HCT116 (cell line): ENCODE results near the gene DSTYK. TPM values are rescaled to one million over a fixed set of nuclear protein-coding genes. Genes with fewer than 3 reads are reported as not detected.

Experiments used
- ATAC-seq: fragments of 200-7000 bp; cut with Tn5 transposase; 2 replicates; pipeline ENCODE4 v1.9.1; 2020; ENCODE audit warnings: mild to moderate bottlenecking, moderate library complexity
- BruUV-seq: library from RNA; stranded (reverse); fragments of 400-500 nt; replicated peaks from 2 replicates; lab custom pipeline; 2021; lab: Mats Ljungman, UMichigan
- CTCF ChIA-PET: fragments of 300-600 bp; sonication (Branson Sonifier 250); formaldehyde crosslinking; loops from one replicate; lab custom pipeline; 2021; ENCODE audit warnings: antibody characterized with exemption; lab: Charles Lee
- POLR2A ChIA-PET: fragments of 300-600, 350-600 bp; sonication (Branson Sonifier 250); formaldehyde crosslinking; loops from one replicate; lab custom pipeline; 2021; ENCODE audit warnings: antibody characterized with exemption; lab: Charles Lee
- RAD21 ChIA-PET, 2 experiments: fragments of 300-600 bp; sonication (Branson Sonifier 250); formaldehyde crosslinking; loops; one replicate each; lab custom pipeline; 2023; ENCODE audit warnings: low total read pairs in 2 of 2; ENCODE audit not compliant: uncharacterized antibody in 2 of 2, unreplicated experiment in 2 of 2, low non-redundant PET in 1 of 2; lab: Charles Lee
- DNase-seq: peaks from one replicate; pipeline ENCODE4 v3.0.0-alpha.2; 2010; ENCODE audit warnings: low read depth, low spot score
- H2AFZ ChIP-seq: fragments of 200-600 bp; shearing (Covaris generic), sonication (generic); 2 replicates; pipeline ENCODE4 v1.6.1; 2017; ENCODE audit warnings: low read depth, mixed run types, mixed read lengths, antibody characterized with exemption, low read length; ENCODE audit not compliant: poor library complexity, severe bottlenecking
- H3K27ac ChIP-seq: 2 replicates; pipeline ENCODE4 v1.5.1; 2012; ENCODE audit warnings: low read depth, low read length
- H3K27me3 ChIP-seq: fragments of 200-600 bp; sonication (generic); 2 replicates; pipeline ENCODE4 v1.6.1; 2016; ENCODE audit warnings: mixed run types, low read length, mixed read lengths; ENCODE audit not compliant: insufficient read depth
- H3K36me3 ChIP-seq, 2 experiments: fragments of 200-500 bp in 1 of 2; fragments of 200-600 bp in 1 of 2; sonication (Bioruptor generic) in 1 of 2; sonication (generic) in 1 of 2; 2 replicates each; pipeline versions ENCODE4 v1.5.1 to v1.6.1; 2014 to 2016; ENCODE audit warnings: low read length in 2 of 2, inconsistent platforms in 1 of 2, mixed read lengths in 1 of 2, mixed run types in 1 of 2; ENCODE audit not compliant: insufficient read depth in 2 of 2, control insufficient read depth in 1 of 2
- H3K4me1 ChIP-seq, 2 experiments: fragments of 200-600 bp in 1 of 2; sonication (generic) in 1 of 2; 2 replicates each; pipeline versions ENCODE4 v1.5.1 to v1.6.1; 2012 to 2017; ENCODE audit warnings: low read length in 2 of 2, inconsistent platforms in 1 of 2, mild to moderate bottlenecking in 1 of 2, mixed read lengths in 1 of 2, mixed run types in 1 of 2, moderate library complexity in 1 of 2; ENCODE audit not compliant: insufficient read depth in 2 of 2, control insufficient read depth in 1 of 2
- H3K4me2 ChIP-seq: fragments of 200-600 bp; sonication (generic); 2 replicates; pipeline ENCODE4 v1.6.1; 2017; ENCODE audit warnings: mixed run types, low read length, mixed read lengths
- H3K4me3 ChIP-seq, 2 experiments: fragments of 200-600 bp in 1 of 2; sonication (generic) in 1 of 2; replicated peaks in 1 of 2; 2 replicates each; pipeline ENCODE4 v1.5.1; 2011 to 2016; ENCODE audit warnings: low read length in 2 of 2, control low read depth in 1 of 2, low read depth in 1 of 2, mild to moderate bottlenecking in 1 of 2, mixed read lengths in 1 of 2, mixed run types in 1 of 2
- H3K79me2 ChIP-seq: fragments of 200-600 bp; sonication (generic); 2 replicates; pipeline ENCODE4 v1.6.1; 2017; ENCODE audit warnings: mild to moderate bottlenecking, mixed run types, low read length, moderate library complexity, mixed read lengths; ENCODE audit not compliant: insufficient read depth
- H3K9ac ChIP-seq: fragments of 200-600 bp; sonication (generic); 2 replicates; pipeline ENCODE4 v1.6.1; 2016; ENCODE audit warnings: low read length, mixed read lengths
- H3K9me2 ChIP-seq: fragments of 200-600 bp; sonication (generic), shearing (Covaris generic); 2 replicates; pipeline ENCODE4 v1.6.1; 2017; ENCODE audit warnings: mixed run types, mild to moderate bottlenecking, moderate library complexity; ENCODE audit not compliant: insufficient read depth
- H3K9me3 ChIP-seq, 2 experiments: fragments of 200-500 bp in 1 of 2; fragments of 200-600 bp in 1 of 2; sonication (Bioruptor generic) in 1 of 2; sonication (generic) in 1 of 2; 2 replicates each; pipeline ENCODE4 v1.6.1; 2014 to 2017; ENCODE audit warnings: low read length in 2 of 2, mixed read lengths in 2 of 2, inconsistent platforms in 1 of 2, low read depth in 1 of 2, mild to moderate bottlenecking in 1 of 2, mixed run types in 1 of 2, moderate library complexity in 1 of 2; ENCODE audit not compliant: control insufficient read depth in 1 of 2, insufficient read depth in 1 of 2
- H4K20me1 ChIP-seq: fragments of 200-600 bp; sonication (generic), shearing (Covaris generic); 2 replicates; pipeline ENCODE4 v1.6.1; 2017; ENCODE audit warnings: mixed run types, mild to moderate bottlenecking, moderate library complexity; ENCODE audit not compliant: insufficient read depth
- FOSL1 ChIP-seq: IDR thresholded peaks from 2 replicates; pipeline ENCODE4 v1.6.1; 2012; ENCODE audit warnings: low read depth
- POLR2AphosphoS5 ChIP-seq: IDR thresholded peaks from 2 replicates; pipeline ENCODE4 v1.6.1; 2011; ENCODE audit warnings: mild to moderate bottlenecking, low read depth, low read length, moderate library complexity
- RAD21 ChIP-seq: IDR thresholded peaks from 2 replicates; pipeline ENCODE4 v1.6.1; 2012; ENCODE audit warnings: low read depth, mild to moderate bottlenecking
- YY1 ChIP-seq: IDR thresholded peaks from 2 replicates; pipeline ENCODE4 v1.6.1; 2011; ENCODE audit warnings: low read length, low read depth, moderate library complexity, mild to moderate bottlenecking; ENCODE audit not compliant: insufficient replicate concordance; ENCODE audit errors: extremely low read depth
- ZBTB33 ChIP-seq: IDR thresholded peaks from 2 replicates; pipeline ENCODE4 v1.6.1; 2011; ENCODE audit warnings: mild to moderate bottlenecking, low read length, moderate library complexity; ENCODE audit not compliant: insufficient replicate concordance; ENCODE audit errors: extremely low read depth
- intact Hi-C: fragments of 100-400 bp; cut with micrococcal nuclease; formaldehyde crosslinking; loops from 2 replicates; pipeline ENCODE4 v1.10.0; 2022
- total RNA-seq: library from RNA; stranded (reverse); gene quantifications from one replicate; pipeline ENCODE4 v1.2.1, GENCODE V29; 2021; ENCODE audit not compliant: unreplicated experiment

Gene DSTYK
- total RNA-seq, 1 experiment from 2014 or later: 6.6 TPM

GRCh38 chr1:205098242-205098641, 113.3 kb downstream of the DSTYK start:
- Histone ChIP-seq H3K4me3 (no peak overlapping the region), H3K9ac (no peak overlapping the region), H3K36me3 (peaks cover 64 to 65% of the 10 kb centered on the region in 2 experiments; a peak in 3 of 4 replicates), H3K4me1 (no peaks in the 10 kb centered on the region), H3K4me2 (no peak overlapping the region), H3K27me3 (no peaks in the 10 kb centered on the region), H2AFZ (no peak overlapping the region), H3K9me3 (no peaks in the 10 kb centered on the region), H3K27ac (no peak overlapping the region), H3K79me2 (no peaks in the 10 kb centered on the region), H3K9me2 (no peaks in the 10 kb centered on the region), H4K20me1 (no peaks in the 10 kb centered on the region)
- ATAC-seq (no peak), DNase-seq (no peak)
- ChIA-PET CTCF (no interaction called here), RAD21 (no interaction called here), POLR2A (no interaction called here)
- no peak for TF ChIP-seq RAD21
- TF ChIP-seq YY1: no peak
- BruUV-seq: no TSS peak
- intact Hi-C loops: no loop called here

DNA sequence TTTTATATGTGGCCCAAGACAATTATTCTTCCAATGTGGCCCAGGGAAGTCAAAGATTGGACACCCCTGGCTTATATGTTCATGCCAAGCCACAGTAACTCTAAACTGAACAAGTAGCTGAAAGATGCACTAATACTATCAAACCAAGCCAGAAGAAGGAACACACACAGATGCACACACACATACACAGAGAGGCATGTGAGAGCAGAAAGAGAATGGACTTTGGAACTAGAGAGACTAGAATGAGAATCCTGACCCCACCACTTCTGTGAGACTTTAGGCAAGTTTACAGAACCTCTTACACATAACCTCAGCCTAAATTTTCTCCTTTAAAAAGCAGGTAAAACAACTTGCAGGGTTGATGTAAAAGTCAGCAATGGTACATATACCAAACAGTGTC, 116.1 kb downstream of the DSTYK start:
- POLR2A ChIA-PET: interaction anchor here (0.6 kb wide), 1 partner anchor 52 kb away, joined by 3 read pairs; no protein-coding TSS in a partner anchor
- no peak for ATAC-seq
- peaks cover 54 to 55% of the 10 kb centered on the region in 2 experiments; a peak in 3 of 4 replicates for H3K36me3 ChIP-seq

More for the DNA sequence above, 116.1 kb downstream of the DSTYK start:
- TF ChIP-seq ZBTB33: no peak
- no peak for TF ChIP-seq POLR2AphosphoS5
- TF ChIP-seq FOSL1: no peak
- no peak overlapping the region for H3K4me3 ChIP-seq
- no peak overlapping the region for H2AFZ ChIP-seq
- RAD21 ChIA-PET: no interaction called here
- H3K9me3 ChIP-seq: no peaks in the 10 kb centered on the region
- no peak for DNase-seq
- H3K4me2 ChIP-seq: no peak overlapping the region
- no peak overlapping the region for H3K9ac ChIP-seq
- H3K9me2 ChIP-seq: no peaks in the 10 kb centered on the region
- no peak overlapping the region for H3K27ac ChIP-seq
- no peaks in the 10 kb centered on the region for H4K20me1 ChIP-seq
- no peaks in the 10 kb centered on the region for H3K4me1 ChIP-seq
- no peaks in the 10 kb centered on the region for H3K27me3 ChIP-seq
- CTCF ChIA-PET: no interaction called here
- no TSS peak for BruUV-seq
- H3K79me2 ChIP-seq: no peaks in the 10 kb centered on the region
- intact Hi-C loops: no loop called here

Other genes with a start within 250 kb of the DSTYK start
- 0.15 TPM for gene CNTN2, start 168.5 kb downstream of the DSTYK start, total RNA-seq
- 4.9 TPM for gene TMEM81, start 127.2 kb downstream of the DSTYK start, total RNA-seq
- 24.5 TPM for gene RBBP5, start 89.7 kb downstream of the DSTYK start, total RNA-seq
- gene TMCC2, start 16.2 kb upstream of the DSTYK start, total RNA-seq: 2.7 TPM
- 3.0 TPM for gene NUAK2, start 110.0 kb upstream of the DSTYK start, total RNA-seq
- gene KLHDC8A, start 145.2 kb upstream of the DSTYK start, total RNA-seq: 0.49 TPM
- gene LEMD1, start 210.4 kb upstream of the DSTYK start, total RNA-seq: 11.9 TPM
- 3.9 TPM for gene BLACAT1, start 244.3 kb upstream of the DSTYK start, total RNA-seq